ENCODE results near the gene LNX1.
"Not testable (repeated sequence)": the region's sequence is repeated elsewhere in the genome, so short reads cannot be mapped to it uniquely, and the experiment has no call there.

The LNX1 gene

DNA sequence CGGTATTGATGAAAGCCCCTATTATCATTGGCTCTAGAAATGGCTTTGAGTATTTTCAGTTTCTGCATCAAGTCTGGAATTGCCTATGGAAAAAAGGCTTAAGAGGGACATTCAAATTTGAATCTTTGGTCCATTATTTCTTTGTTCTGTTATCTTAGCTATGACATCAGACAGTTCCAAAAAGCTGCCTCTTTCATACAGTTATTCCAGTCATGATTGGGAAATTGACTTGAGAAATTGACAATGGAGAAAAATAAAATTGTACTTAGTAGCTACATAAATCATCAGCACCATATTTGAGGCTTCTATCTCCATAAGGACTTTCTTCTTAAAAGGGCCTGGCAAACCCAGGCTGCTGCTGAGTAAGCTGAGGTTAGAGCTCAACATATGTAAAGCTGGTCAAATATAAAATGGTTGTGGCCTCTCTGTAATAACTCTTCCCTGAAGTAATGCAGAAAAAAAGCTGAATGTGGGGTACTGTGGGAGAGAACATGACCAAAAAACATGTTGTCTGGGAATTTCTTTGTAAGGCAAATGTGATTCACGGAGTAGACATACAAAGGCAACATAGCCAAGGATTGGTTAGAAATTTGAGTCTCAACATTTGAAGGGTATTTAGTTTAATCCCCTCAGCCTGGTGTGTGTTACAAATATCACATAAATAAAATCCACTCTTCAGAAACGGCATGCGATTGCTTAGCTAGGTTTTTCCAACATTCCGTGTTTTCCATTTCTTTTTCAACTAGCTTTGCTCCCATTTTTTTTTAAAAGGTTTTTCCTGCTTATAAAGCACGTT, 100.9 kb downstream of the LNX1 start:
- FAIRE-seq = no peak

DNA sequence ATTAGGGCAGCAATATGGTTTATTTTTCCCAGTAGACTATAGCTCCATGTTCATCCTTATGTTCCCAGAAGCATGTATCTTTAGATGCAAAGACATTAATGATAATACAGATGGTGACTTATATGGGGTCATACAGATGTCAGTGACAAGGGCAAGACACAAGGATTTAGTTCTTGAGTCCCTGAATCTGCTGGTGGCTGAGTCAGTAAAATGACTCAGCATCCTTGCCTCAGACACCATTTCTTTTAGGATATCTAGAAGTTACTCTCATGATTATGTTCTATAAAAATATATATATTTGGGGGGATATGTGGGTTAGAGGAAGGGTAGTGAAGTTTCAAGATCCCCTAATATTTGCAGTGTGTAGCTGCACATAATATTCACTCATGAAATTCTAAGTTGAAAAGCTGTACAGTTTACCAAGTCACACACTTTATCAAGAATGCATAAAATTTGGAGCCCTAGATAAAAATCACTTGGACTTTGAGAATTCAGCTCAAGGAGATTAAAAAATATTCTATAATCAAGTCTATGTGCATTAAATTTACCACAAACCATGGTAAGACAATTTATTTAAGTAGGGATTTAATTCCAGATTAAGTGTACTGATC, 101.9 kb downstream of the LNX1 start:
- FAIRE-seq = no peak

DNA sequence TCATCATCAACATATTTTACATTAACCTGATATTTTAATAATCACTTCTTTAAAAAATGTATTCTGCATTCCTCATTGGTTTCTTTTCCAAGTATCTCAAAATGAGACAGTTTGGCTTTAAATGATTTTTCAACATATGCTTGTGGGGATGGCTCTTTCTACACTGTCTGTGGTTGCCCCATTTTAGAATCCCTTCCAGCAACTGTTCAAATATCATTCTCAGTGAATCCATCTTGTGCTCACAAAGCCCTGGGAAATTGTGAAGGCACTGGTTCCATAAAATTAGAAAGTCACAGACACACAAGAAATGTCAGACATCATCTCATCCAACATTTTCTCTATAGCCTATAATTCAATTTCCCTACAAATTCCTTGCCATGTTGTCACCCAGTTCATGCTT, 103.5 kb downstream of the LNX1 start:
- no peak for FAIRE-seq

DNA sequence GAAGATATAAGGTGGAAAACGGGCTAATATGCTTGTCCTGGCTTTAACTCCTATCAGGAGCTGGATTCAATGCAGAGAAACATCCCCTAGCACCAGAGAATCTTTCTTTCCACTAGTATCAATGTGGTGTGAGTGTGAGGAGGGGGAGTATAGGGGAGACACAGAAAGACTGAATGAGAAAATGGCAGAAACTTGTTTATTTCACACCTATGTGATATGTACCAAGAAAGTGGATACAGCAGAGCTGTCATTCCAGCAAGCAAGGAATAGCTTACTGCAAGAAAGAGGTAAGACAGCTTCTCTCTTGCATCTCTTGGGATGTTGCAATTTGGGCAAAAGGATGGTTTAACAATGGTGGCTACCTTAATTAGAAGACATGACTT, 105.6 kb downstream of the LNX1 start:
- no peak for FAIRE-seq

DNA sequence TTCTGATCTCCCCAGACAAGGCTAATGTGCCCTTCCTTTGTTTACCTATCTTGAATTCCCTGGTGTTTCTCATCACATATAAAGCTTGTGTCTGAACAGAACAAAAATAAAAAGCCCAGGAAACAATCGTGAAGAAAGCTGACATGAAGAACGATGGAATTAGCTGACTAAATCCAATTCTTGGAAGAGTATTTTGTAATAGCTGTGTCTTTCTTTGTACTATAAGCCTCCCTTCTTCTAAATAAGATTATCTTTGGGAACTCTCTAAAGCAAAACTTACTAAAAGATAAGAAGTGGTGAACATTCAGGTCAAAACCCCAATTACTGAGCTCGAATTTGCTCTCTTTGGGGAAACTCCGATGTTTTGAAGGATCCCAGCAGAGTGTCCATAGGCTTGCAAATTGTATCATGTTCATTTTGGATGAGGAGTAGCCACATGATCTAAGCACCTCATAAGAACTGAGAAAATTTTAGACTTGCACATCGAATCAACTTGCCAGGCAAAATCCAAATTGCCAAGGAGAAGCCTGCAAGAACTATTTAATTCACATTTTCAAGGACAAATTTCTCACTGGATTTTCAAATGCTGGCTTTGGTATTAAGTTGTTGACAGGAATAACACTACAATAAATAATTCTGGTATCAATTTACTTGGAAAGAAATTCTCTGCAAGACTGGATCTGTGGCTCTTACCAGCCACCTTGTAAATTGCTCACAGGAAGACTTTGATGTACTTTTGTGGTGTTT, 106.2 kb downstream of the LNX1 start:
- FAIRE-seq = no peak

DNA sequence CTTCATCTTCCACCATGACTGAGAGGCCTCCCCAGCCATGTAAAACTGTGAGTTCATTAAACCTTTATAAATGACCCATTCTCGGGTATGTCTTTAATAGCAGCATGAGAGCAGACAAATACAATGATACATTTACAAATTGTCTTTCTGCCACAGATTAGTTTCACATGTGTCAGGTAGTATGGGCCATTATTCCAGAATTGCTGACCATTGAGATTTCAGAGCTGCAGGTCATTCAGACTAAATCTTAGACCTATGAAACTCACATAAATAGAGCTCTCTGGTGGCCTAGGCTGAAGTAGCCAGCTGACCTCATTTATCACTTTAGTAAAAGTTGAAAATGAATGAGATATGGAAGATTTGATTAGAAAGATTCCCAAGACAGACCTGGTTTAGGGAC, 108.0 kb downstream of the LNX1 start:
- no peak for FAIRE-seq

DNA sequence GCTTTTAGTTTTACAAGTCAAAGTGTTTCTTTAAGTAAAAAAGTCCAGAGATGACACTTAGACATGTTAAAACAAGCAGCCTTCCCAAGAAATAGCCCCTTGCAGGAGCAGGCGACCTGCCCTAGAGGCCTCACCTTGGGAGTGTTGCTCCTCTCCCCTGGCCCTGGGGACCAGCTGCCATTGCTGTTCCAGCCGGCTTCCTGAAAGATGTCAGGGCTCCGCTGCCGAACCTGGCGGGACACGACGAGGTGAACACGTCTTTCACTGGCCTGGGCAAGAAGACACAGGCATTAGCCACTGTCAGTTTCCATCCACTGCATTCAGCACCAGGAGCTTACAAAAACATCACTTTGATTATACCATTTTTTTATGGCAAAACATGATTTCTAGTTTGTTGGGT, 109.7 kb downstream of the LNX1 start:
- FAIRE-seq = no peak

DNA sequence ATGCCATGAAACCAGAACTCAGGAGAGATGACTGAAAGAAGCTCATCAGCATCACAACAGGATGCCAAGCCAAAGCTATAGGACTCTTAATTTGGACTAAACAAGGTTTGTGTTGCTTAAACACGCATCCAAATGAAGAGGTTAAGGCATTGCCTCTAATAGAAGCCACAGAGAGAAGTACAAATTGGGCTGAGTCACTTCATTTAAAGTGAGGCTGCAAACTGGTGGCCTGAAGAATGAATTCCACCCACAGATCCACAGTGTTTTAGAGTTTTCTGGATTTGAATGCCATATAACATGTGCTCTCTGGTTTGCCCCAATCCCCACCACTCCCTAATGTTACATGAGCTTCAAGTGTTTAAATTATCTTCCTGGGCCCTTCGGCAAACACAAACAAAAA, 110.4 kb downstream of the LNX1 start:
- FAIRE-seq = no peak

DNA sequence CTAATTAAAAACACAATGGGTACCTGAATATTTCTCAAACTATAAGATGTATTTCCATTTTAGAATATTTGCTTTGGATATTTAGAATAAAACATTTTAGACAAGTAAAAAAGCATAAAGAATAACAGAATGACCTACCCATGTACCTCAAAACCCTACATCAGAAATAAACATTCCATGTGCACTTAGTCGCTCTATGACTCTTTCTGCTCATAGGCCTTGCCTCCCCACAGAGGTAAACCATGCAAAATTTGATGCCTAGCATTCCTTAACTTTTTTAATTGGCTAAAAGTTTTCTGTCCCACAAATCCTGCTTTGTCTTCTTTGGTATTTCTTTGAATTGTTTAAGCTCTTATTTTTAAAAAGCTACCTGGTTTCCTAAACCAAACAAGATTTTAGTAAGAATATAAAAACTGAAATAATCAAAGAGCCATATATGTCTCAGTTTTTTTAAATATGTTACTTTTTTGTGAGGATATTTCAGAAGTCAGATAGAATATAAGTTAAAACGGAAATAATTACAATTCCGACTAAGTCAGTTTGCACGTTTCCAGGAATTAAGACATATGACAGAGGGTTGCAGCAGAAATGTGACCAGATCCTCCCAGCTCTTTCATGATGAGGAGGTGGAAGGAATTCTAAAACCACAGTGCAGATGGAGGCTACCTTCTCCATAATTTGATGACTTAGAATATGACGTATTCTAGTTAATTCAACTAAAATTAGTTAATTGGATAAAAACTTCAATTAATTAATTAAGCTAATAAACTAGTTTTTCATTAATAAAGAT, 111.4 kb downstream of the LNX1 start:
- FAIRE-seq = no peak

DNA sequence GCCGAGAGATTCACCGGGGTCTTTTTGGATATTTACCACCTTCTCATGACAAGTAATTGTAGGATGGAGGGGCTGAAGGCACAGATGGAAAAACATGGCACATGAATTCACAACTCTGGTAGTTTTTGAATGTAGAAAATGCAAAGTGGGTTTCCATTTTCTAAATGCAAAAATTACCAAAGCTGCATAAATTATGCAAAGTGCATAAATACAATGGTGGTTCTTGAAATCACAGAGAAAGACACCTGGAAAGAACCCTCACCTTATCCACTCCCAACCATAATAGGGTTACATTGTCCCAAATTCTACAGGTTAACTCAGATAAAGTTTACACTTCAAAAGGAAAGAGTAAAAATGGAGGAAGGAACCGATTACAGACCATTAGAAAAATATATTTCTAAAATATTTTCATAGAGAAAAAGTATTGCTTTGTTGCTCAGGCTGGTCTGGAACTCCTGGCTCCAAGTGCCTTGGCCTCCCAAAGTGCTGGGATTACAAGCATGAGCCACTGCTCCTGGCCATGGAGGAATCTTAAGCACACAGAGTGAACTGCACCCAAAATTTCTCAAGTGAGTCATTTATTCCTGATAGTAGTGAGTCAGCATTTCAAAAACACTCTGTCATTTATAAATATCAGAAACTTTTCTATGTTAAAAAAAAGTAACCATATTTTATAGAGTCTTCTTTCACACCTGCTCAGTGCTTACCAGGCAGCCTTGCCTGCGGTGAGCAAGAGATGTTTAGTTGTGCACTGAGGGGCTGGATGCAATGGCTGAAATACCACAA, 112.4 kb downstream of the LNX1 start:
- FAIRE-seq = no peak

DNA sequence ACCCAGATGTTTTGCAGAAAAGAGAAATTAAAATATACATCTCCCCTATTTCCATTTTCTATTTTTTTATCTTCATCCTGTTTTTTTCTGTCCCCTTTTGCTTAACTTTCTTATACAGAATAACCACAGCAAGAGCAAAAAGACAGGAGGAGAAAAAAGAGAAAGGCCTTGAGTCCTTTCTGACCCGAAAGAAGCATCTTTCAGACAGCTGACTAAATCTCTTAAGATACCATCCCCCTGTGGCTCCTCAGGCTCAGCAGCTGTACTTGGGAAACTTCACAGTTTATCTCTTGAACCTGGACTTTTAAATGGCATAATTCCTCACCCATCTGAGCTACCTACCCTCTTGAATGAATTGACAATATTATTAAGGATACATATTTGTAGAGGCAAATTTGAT, 113.7 kb downstream of the LNX1 start:
- no peak for FAIRE-seq

DNA sequence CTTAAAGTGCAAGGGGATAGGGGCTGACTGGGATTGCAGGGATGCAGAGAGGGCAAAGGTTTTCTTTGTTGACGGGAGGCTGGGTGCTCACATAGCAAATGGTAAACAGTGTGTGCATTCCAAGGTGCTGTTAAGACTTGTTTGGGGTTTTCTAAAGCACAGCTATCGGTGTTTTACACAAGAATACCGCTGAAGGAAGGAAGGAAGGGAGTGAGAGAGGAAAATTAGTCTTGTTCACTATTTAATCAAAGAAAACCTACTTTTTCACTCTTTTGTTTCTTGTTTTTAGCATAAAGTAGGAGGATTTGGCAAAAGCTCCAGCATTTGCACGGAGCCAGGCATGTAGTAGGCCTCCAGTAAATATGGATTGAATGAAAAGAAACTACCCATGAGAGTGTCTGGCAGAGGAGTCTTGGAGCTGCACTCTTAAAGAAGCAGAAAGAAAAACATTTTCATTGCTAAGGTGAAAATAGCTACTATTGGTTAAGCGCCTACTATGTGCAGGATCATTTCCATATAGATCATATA, 114.2 kb downstream of the LNX1 start:
- no peak for FAIRE-seq

DNA sequence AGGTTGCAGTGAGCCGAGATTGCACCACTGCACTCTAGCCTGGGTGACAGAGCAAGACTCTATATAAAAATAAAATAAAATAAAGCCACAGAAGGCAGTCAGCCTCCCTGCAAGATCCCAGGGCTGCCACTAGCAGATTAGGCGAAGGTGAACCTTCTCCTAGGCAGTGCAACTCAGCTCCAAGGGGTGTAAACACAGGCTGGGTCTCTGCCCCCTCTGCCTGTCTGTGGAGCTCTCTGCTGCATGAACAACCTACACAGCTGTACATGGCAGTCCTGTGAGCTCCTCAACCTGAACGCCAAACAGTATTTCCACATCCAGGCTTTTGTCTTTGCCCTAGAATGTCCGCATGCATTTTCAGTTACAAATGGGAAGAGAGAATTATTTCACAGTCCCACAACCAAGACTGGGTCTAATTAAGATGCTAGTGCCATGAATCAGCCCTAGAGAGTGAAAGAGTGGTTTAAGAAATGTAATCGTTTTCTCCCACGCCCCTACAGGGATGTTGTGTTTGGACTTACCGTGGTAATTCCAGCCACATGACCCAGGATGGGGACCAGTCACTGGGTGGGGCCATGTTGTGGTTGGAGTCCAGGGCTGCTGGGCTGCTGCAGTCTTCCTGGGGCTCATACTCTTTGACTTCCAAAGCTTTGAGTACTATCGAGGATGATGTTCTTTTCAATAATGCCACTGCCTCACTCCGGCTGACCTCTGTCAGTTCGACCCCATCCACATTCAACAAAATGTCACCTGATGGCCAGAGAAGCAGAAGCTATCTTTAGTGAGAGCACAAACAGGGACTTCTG, 114.9 kb downstream of the LNX1 start:
- no peak for FAIRE-seq

DNA sequence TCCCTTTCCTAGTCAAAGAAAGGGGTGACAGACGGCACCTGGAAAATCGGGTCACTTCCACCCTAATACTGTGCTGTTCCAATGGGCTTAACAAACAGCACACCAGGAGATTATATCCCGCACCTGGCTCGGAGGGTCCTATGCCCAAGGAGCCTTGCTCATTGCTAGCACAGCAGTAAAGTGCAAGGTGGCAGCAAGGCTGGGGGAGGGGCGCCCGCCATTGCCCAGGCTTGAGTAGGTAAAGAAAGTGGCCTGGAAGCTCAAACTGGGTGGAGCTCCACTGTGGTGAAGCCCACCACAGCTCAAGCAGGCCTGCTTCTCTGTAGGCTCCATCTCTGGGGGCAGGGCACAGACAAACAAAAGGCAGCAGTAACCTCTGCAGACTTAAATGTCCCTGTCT, 124.7 kb downstream of the LNX1 start:
- not testable (repeated sequence) for FAIRE-seq

DNA sequence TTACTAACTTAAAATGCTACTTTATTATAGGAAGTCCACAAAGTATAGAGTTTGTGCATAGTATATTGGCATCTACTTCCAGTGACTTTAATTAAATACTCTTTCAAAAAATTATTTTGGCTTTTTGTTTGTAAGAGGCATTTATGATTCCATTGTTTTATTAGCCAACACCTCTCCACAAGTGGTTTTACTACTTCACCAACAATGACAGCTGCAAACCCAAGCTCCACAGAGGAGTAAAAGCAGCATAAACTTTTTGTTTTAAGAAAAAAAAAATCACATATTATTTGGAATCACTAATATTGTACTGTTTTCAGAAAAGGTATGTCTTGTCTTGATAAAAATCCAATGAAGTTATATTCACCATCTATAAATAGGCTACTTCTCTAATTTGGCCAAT, 125.4 kb downstream of the LNX1 start:
- FAIRE-seq = no peak

DNA sequence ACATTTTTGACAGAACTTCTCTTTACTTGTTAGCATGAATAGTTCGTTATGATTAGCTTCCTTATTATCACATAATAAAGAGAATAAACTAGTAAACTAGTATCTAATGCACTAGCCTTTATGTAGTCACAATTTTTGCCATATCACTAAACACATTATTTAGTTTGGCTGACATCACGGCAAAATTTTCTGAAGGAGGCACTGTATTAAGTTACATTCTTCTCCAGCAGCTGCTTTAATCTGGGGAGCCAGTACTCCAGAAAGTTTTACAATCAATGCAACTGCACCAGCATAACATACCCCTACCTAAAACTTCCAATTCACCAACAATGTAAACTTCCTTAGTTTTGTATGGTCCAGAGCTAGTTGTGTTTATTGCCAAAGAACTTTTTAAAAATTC, 126.0 kb downstream of the LNX1 start:
- no peak for FAIRE-seq

DNA sequence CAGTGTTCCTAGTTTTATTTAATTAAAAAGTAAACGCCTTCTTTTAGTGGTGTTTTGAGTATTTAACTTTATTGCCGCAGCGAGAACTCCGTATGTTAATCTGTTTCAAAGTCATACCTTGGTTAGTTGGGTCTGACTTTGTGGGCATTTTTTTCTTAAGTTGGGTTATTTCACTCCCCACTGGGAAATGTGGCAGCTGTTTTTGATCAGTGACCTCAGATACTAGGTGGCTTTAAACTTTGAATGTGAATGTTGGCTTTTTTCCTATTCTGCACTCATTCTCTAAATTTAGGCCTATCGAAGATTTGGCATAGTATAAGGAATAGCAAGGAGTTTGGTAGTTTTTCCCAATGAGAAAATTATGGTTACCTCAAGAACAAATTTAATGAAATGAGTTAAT, 127.9 kb downstream of the LNX1 start:
- no peak for FAIRE-seq

DNA sequence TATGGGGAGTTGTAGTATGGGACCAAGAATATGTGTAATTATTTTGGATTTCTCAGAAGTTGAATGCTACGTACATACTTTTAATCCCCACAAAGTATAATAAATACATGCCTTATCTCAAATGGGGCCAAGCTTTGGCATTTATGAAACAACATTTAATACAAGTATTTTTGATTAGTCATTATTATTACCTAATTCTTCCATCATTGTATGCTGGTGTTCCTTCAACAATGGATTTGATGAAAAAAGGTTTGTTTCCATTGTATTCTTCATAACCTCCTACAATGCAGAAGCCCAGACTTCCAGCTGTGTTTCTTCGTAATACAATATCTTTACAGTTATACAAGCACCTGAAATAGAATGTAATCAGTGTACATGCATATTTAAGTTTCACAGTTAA, 130.0 kb downstream of the LNX1 start:
- no peak for FAIRE-seq

DNA sequence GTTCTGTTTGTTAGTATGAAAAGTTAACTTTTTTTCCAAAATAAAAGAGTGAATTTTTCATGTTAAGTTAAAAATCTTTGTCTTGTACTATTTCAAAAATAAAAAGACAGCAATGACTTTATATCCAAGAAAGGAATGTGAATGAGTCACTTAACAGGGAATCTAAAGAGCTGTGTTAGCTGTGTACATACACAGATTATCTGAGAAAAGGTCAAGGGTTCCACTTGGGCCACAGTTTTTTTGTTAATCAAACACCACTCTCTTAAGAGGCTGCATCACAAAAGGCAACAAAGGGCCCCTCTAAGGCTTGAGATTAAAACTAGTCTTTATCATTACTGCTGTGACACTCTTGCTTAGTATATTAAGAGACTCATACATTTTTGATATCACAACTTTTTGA, 131.7 kb downstream of the LNX1 start:
- FAIRE-seq = no peak

DNA sequence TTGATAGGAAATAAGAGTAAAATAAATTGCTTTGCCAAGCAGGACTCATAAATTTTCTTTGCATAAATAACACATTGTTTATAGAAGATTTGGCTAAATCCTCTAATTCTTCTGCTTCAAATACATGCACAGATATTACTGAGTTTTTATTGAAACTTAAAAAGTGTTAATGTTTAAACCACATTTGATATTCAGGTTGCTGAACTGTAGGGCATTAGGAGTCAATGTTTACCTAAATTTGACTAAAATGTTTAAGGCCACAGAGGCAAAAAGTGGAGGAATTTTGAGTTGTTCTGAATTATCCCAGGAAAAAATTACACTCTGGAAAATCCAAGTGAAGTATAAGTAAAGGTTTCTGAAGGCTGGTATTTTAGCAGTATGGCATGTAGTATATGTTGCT, 135.1 kb downstream of the LNX1 start:
- FAIRE-seq = no peak

DNA sequence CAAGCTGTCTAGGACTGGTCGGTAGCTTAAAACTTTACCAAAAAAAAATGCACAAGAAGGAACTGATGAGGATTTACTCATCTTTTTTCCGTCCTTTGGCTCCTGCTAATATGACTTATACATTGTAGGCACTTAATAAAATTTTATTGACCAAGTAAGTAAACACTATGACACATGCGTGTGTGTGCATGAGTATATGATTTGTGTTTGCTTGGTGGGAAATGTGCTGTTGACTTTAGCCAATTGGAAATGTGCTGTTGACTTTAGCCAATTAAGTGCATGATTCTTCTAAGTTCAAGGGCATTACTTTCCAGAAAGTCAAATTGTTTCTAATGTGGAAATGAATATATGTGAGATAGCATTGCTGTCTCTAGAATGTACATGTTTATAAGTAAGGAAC, 135.5 kb downstream of the LNX1 start:
- no peak for FAIRE-seq

Measured in TTC549 (cell line).